ENCODE data around the gene DNMBP.

- TF ChIP-seq, protein P1, sequence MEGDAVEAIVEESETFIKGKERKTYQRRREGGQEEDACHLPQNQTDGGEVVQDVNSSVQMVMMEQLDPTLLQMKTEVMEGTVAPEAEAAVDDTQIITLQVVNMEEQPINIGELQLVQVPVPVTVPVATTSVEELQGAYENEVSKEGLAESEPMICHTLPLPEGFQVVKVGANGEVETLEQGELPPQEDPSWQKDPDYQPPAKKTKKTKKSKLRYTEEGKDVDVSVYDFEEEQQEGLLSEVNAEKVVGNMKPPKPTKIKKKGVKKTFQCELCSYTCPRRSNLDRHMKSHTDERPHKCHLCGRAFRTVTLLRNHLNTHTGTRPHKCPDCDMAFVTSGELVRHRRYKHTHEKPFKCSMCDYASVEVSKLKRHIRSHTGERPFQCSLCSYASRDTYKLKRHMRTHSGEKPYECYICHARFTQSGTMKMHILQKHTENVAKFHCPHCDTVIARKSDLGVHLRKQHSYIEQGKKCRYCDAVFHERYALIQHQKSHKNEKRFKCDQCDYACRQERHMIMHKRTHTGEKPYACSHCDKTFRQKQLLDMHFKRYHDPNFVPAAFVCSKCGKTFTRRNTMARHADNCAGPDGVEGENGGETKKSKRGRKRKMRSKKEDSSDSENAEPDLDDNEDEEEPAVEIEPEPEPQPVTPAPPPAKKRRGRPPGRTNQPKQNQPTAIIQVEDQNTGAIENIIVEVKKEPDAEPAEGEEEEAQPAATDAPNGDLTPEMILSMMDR (IDR thresholded peaks at IDR 0.05), result no peak
- TF ChIP-seq POLR2A (IDR thresholded peaks at IDR 0.05) (no peak), POLR2AphosphoS5 (IDR thresholded peaks at IDR 0.05) (no peak)
These were observed 135.9 kb downstream of the DNMBP start for GRCh38 chr10:99873846-99874245.
